ENCODE data around the gene PRKCH.

The PRKCH gene

DNA sequence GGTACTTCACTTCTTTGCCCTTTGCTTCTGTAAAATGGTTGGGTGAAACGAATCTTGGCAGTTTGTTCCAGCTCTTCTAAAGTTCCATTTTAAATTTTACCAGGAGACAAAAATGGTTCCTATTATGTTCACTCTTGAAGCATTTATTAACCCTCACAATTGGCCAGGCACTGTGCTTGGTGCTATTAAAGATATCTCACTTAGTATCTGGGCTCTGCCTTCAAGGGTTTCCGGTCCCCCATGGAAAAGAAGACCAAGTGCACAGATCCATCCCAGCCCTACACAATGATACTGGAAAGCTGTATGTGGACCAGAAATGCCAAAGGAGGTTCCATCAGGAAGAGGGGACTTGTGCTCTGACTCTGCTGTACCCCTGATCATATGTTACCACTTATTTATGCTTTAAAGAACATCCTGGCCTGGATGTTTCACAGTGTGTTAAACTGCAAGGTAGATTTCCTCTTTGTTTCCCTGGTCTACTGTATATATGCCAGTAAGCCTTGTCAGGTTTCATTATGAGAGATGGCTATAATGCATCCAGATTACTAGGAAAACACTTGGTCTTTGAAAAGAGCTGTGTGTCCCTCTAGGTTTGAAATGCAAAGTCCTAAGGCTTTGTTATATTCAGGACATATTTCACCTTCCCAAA, 154.8 kb downstream of the PRKCH start:
- no peak for FAIRE-seq

DNA sequence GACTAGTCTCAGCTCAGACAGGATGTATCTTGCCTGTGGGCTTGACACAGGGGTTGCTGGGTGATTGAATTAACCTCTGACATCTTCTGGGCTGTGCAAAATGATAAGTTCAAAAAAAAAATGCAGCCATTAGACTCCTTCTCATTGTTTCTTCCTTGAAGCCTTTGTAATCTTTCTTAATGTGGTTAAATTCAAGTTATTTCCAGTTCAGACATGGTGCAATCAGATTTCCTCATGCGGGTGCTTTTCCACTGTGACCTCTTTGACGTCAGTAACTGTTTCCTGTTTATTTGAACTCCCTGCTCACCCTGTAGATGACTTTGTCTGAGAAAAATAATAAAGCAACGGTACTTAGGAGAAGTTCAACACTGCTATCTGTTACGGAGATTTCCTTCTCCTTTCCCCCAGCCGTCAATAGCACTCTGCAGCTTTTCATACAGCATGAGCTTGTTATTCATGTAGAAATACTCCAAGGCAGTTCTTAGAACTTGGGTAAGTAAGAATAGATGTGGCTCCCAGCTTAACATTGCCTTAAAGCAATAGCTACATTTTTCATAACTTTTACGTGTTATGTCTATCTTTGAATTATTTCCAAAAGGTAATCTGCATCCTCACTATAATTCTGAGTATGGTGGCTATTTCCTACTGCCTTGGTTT, 155.5 kb downstream of the PRKCH start:
- FAIRE-seq (peak; percentile 33), DNase-seq (ENCODE audit: insufficient read length, low spot score) (no peak)
- TF ChIP-seq PAX5 (IDR thresholded peaks at IDR 0.05; ENCODE audit: insufficient read depth, low read length, severe bottlenecking), result no peak
- no peak for TF ChIP-seq POLR2A (IDR thresholded peaks at IDR 0.05; ENCODE audit: low read depth, low read length)
- no peak for TF ChIP-seq TAF1 (IDR thresholded peaks at IDR 0.05; ENCODE audit: low read depth, low read length)
- TF ChIP-seq POU2F2 (IDR thresholded peaks at IDR 0.05; ENCODE audit: low read depth, low read length), result no peak
- TF ChIP-seq SPI1 (IDR thresholded peaks at IDR 0.05; ENCODE audit: low read depth, low read length), result no peak
- no peak for TF ChIP-seq POLR2AphosphoS5 (IDR thresholded peaks at IDR 0.05; ENCODE audit: low read depth, low read length)

More for the DNA sequence above, 154.8 kb downstream of the PRKCH start:
- no peak for TF ChIP-seq PAX5 (IDR thresholded peaks at IDR 0.05; ENCODE audit: insufficient read depth, low read length, severe bottlenecking)
- no peak for TF ChIP-seq TAF1 (IDR thresholded peaks at IDR 0.05; ENCODE audit: low read depth, low read length)
- no peak for TF ChIP-seq SPI1 (IDR thresholded peaks at IDR 0.05; ENCODE audit: low read depth, low read length)
- TF ChIP-seq POLR2A (IDR thresholded peaks at IDR 0.05; ENCODE audit: low read depth, low read length), result no peak
- no peak for TF ChIP-seq POLR2AphosphoS5 (IDR thresholded peaks at IDR 0.05; ENCODE audit: low read depth, low read length)
- TF ChIP-seq POU2F2 (IDR thresholded peaks at IDR 0.05; ENCODE audit: low read depth, low read length), result no peak
- DNase-seq (ENCODE audit: insufficient read length, low spot score), result no peak

DNA sequence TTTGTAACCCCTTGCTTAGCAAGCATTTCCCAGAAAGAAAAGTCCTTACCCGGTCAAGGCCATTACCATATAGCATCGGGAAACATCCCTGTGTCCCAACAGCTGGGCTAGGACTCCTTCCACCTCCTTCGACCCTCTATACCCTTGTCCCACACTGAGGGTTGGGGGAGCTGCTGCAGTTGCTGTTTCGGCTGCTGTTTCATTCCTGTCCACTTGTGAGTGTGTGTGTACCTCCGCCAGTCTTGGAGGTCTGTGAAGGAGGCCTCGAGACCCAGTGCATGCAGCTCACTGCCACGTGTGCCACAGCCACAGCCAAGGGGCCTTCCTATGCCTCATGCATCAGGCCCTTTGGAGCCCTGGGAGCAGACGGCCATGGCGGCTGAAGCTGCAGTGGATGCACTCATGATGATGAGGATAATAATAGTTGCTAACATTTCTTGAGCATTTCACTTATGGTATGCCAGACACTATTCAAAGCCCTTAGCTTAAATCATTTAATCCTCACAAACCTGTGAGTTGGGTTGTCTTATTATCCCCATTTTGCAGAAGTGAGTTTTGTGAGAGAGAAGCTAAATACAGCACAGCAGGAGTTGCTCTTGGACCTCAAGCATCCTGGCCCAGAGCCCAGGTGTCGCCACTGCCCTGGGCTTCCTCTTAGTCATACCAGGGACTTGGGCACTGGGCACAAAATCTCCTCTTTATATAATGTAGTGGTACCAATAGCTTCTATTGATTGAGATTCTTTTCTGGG, 156.5 kb downstream of the PRKCH start:
- FAIRE-seq (no peak), DNase-seq (ENCODE audit: insufficient read length, low spot score) (no peak)
- TF ChIP-seq PAX5 (IDR thresholded peaks at IDR 0.05; ENCODE audit: insufficient read depth, low read length, severe bottlenecking) (no peak), POLR2A (IDR thresholded peaks at IDR 0.05; ENCODE audit: low read depth, low read length) (no peak), TAF1 (IDR thresholded peaks at IDR 0.05; ENCODE audit: low read depth, low read length) (no peak), SPI1 (IDR thresholded peaks at IDR 0.05; ENCODE audit: low read depth, low read length) (no peak), POLR2AphosphoS5 (IDR thresholded peaks at IDR 0.05; ENCODE audit: low read depth, low read length) (no peak)

DNA sequence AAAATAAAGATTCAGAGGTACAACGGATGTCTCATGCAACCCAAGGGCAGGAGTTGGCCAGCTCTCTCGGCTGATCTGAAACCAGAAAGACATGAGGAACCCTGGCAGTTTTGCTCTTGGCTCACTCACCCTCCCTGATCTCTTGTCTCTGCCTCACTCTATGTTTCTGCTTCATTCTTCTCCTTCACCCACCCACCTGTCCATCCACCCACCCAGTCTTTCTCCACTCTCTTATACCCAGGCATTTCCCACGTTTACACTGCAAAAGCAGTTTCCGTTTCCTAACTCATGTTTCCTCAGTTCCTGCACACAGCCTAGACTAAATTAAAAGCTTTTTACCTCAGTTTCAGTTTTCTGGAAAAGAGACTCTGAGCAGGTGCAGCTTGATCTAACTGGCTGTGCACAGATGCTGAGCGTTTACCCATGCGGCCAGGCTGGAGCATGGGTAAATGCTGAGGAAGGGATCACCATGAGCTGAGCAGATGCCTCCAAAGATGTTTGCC, 157.6 kb downstream of the PRKCH start:
- DNase-seq (ENCODE audit: insufficient read length, low spot score) (no peak), FAIRE-seq (peak; percentile 38)
- TF ChIP-seq SPI1 (IDR thresholded peaks at IDR 0.05; ENCODE audit: low read depth, low read length), result no peak
- no peak; the same call in 1 of the 2 replicates for TF ChIP-seq POLR2AphosphoS5 (IDR thresholded peaks at IDR 0.05; ENCODE audit: low read depth, low read length)
- no peak for TF ChIP-seq PAX5 (IDR thresholded peaks at IDR 0.05; ENCODE audit: insufficient read depth, low read length, severe bottlenecking)
- no peak for TF ChIP-seq POLR2A (IDR thresholded peaks at IDR 0.05; ENCODE audit: low read depth, low read length)
- no peak for TF ChIP-seq POU2F2 (IDR thresholded peaks at IDR 0.05; ENCODE audit: low read depth, low read length)
- no peak for TF ChIP-seq TAF1 (IDR thresholded peaks at IDR 0.05; ENCODE audit: low read depth, low read length)

DNA sequence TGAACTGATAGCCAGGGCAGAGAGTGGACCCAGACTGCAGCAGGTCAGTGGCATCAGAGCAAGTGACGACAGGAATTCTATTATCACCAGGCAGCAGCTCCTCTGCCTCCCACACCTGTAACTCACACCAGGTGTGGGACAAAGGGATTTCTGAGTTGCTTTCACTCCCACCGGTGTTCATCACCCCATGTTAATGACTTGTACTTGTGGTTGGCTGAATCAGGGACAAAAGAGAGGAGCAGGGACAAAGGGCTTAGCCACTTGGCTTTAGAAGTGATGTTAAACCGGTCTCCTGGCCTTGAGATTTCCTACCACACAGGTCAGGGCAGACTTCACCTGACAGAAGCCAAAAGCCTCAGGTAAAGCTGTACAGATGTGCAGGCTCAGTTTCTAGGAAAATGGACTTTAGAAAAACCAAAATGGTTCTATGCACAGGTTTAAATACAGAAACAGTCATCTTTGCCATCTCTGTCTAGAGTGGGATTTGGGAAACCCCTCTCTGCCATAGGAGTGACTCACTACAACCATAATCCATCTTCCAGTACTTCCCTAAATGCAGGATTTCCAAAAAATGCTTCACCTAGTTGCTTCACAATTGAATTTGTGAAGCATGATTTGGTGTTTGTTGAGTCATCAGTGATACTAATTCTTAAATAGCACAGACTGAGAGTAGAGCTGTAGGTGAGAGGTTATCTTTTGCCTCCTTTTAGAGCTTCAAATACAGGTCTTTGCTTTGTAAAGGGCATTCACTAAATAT, 158.5 kb downstream of the PRKCH start:
- FAIRE-seq (no peak), DNase-seq (ENCODE audit: insufficient read length, low spot score) (no peak)
- TF ChIP-seq TAF1 (IDR thresholded peaks at IDR 0.05; ENCODE audit: low read depth, low read length) (no peak), POLR2A (IDR thresholded peaks at IDR 0.05; ENCODE audit: low read depth, low read length) (no peak), PAX5 (IDR thresholded peaks at IDR 0.05; ENCODE audit: insufficient read depth, low read length, severe bottlenecking) (no peak), POU2F2 (IDR thresholded peaks at IDR 0.05; ENCODE audit: low read depth, low read length) (no peak), POLR2AphosphoS5 (IDR thresholded peaks at IDR 0.05; ENCODE audit: low read depth, low read length) (no peak; the same call in 1 of the 2 replicates), SPI1 (IDR thresholded peaks at IDR 0.05; ENCODE audit: low read depth, low read length) (no peak)

- no peak for TF ChIP-seq SPI1 (IDR thresholded peaks at IDR 0.05; ENCODE audit: low read depth, low read length)
- no peak for TF ChIP-seq POLR2A (IDR thresholded peaks at IDR 0.05; ENCODE audit: low read depth, low read length)
- TF ChIP-seq POU2F2 (IDR thresholded peaks at IDR 0.05; ENCODE audit: low read depth, low read length), result no peak
- TF ChIP-seq PAX5 (IDR thresholded peaks at IDR 0.05; ENCODE audit: insufficient read depth, low read length, severe bottlenecking), result no peak
- TF ChIP-seq TAF1 (IDR thresholded peaks at IDR 0.05; ENCODE audit: low read depth, low read length), result no peak
- TF ChIP-seq POLR2AphosphoS5 (IDR thresholded peaks at IDR 0.05; ENCODE audit: low read depth, low read length), result no peak
- DNase-seq (ENCODE audit: insufficient read length, low spot score), result no peak
- FAIRE-seq, result no peak
These were observed 159.4 kb downstream of the PRKCH start for GRCh38 chr14:61480704-61481285.

DNA sequence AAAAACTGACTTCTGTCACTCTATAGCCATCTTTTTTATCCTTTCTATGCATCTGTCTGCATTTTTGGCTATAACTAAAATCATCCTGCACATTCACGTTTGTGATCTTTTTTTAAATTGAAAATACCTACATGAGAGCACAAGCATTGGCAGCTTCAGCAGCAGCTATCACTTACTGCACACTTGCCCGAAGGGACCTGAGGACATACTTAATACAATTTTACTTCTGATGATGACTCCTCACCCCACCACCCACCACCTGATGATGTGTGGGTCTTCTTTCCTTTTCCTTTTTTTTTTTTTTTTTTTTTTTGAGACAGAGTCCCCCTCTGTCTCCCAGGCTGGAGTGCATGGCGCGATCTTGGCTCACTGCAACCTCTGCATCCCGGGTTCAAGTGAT, 160.3 kb downstream of the PRKCH start:
- DNase-seq (ENCODE audit: insufficient read length, low spot score) (no peak), FAIRE-seq (no peak)
- no peak for TF ChIP-seq POLR2AphosphoS5 (IDR thresholded peaks at IDR 0.05; ENCODE audit: low read depth, low read length)
- TF ChIP-seq SPI1 (IDR thresholded peaks at IDR 0.05; ENCODE audit: low read depth, low read length), result no peak
- TF ChIP-seq POLR2A (IDR thresholded peaks at IDR 0.05; ENCODE audit: low read depth, low read length), result no peak
- no peak for TF ChIP-seq TAF1 (IDR thresholded peaks at IDR 0.05; ENCODE audit: low read depth, low read length)
- TF ChIP-seq POU2F2 (IDR thresholded peaks at IDR 0.05; ENCODE audit: low read depth, low read length), result no peak
- no peak for TF ChIP-seq PAX5 (IDR thresholded peaks at IDR 0.05; ENCODE audit: insufficient read depth, low read length, severe bottlenecking)
